GM12864 (cell line): Measurements from ENCODE around the gene EPHB1.

Experiments
- DNase-seq: peaks from one replicate; pipeline ENCODE4 v3.0.0-alpha.2; 2011; ENCODE audit warnings: low read depth
- H3K4me3 ChIP-seq: 2 replicates; pipeline ENCODE4 v1.5.1; 2011; ENCODE audit warnings: mild to moderate bottlenecking, low read depth, low read length, control low read depth
- CTCF ChIP-seq: IDR thresholded peaks from 2 replicates; pipeline ENCODE4 v1.5.1; 2011; ENCODE audit warnings: low read depth, mild to moderate bottlenecking, moderate library complexity, low read length, control low read depth, inconsistent platforms; ENCODE audit errors: missing control alignments

EPHB1 gene

GRCh38 chr3:135159681-135160247, 364.7 kb downstream of the EPHB1 start:
- DNase-seq: no peak
- TF ChIP-seq CTCF: no peak

DNA sequence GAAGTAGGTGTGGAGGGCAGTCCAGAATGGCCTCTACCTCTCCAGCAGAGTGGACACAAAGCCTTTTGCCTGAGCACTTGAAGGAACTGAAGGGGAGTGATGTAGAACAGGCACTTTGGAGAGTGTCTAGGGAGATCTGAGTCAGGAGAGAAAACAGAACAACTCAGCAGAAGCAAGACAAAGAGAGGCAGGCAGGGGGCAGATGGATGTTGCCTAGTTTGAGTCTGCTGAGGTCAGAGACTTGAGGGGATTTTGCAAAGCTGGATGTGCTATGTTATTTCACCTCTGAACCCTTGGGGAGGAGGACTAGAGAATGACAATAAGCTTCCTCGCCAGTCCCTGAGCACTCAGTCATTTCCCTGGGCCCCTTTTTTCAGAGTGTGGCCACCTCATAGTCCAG, 366.4 kb downstream of the EPHB1 start:
- DNase-seq: no peak
- TF ChIP-seq CTCF: no peak
- no peak overlapping the region for H3K4me3 ChIP-seq

More at GRCh38 chr3:135159681-135160247, 364.7 kb downstream of the EPHB1 start:
- H3K4me3 ChIP-seq: no peak overlapping the region

GRCh38 chr3:135163701-135164100, 368.6 kb downstream of the EPHB1 start:
- TF ChIP-seq CTCF: no peak
- H3K4me3 ChIP-seq: no peak overlapping the region
- no peak for DNase-seq

DNA sequence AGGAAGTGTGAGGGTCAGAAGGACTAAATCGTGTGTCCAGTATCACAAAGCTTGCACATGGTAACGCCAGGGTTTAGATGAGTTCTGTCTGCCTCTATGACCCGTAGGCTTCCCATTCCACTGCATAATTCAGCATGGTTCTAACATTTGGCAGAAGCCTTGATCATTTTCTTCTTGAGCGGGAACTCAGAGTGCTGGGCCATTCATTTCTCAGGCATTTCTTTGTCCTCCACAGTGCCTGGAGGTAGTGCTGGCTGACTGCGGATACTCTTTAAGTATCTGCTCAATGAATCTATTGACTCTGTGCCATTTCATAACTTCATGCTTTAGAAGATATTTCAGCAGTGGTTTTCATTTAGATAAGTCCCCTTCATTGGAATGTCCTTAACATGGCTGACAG, 370.2 kb downstream of the EPHB1 start:
- H3K4me3 ChIP-seq: no peak overlapping the region
- DNase-seq: no peak

GRCh38 chr3:135166266-135166825, 371.3 kb downstream of the EPHB1 start:
- no peak for DNase-seq
- no peak for TF ChIP-seq CTCF

More for the DNA sequence above, 370.2 kb downstream of the EPHB1 start:
- TF ChIP-seq CTCF: no peak

GRCh38 chr3:135168822-135169221, 373.8 kb downstream of the EPHB1 start:
- H3K4me3 ChIP-seq: no peak overlapping the region
- no peak for DNase-seq
- no peak for TF ChIP-seq CTCF

More at GRCh38 chr3:135166266-135166825, 371.3 kb downstream of the EPHB1 start:
- no peak overlapping the region for H3K4me3 ChIP-seq

GRCh38 chr3:135169651-135170050, 374.6 kb downstream of the EPHB1 start:
- no peak for DNase-seq
- H3K4me3 ChIP-seq: no peak overlapping the region
- TF ChIP-seq CTCF: no peak
